Dendritic cell treated with granulocyte-macrophage colony-stimulating factor and Interleukin-4, amounts not matched to agents 40 ng/mL and 50 ng/mL, for 4 days (primary cell): ENCODE results near the gene FZD7.

ENCODE experiments used
- H3K27ac Mint-ChIP-seq: one replicate; pipeline ENCODE4 v1.8.0; 2022; ENCODE audit warnings: mild to moderate bottlenecking, mixed read lengths
- H3K27me3 Mint-ChIP-seq: one replicate; pipeline ENCODE4 v1.8.0; 2022; ENCODE audit warnings: mild to moderate bottlenecking, mixed read lengths
- H3K36me3 Mint-ChIP-seq: one replicate; pipeline ENCODE4 v1.8.0; 2022; ENCODE audit warnings: low read depth, mixed read lengths
- H3K4me1 Mint-ChIP-seq: one replicate; pipeline ENCODE4 v1.8.0; 2022; ENCODE audit warnings: low read depth, mixed read lengths
- H3K4me3 Mint-ChIP-seq: one replicate; pipeline ENCODE4 v1.8.0; 2022; ENCODE audit warnings: mild to moderate bottlenecking, moderate library complexity, mixed read lengths
- H3K9me3 Mint-ChIP-seq: one replicate; pipeline ENCODE4 v1.8.0; 2022; ENCODE audit warnings: mixed read lengths
- intact Hi-C: fragments of 100-400 bp; cut with micrococcal nuclease; formaldehyde crosslinking; loops from one replicate; pipeline ENCODE4 v1.15.0; 2022

The FZD7 gene

GRCh38 chr2:202002381-202002780 is 31.3 kb upstream of the FZD7 start:
- Mint-ChIP-seq H3K9me3 (no peaks in the 10 kb centered on the region), H3K4me1 (no peaks in the 10 kb centered on the region), H3K4me3 (no peak overlapping the region), H3K36me3 (no peaks in the 10 kb centered on the region), H3K27me3 (no peaks in the 10 kb centered on the region), H3K27ac (no peak overlapping the region)
- intact Hi-C loops = no loop called here

- no peak overlapping the region for H3K4me3 Mint-ChIP-seq
- no peaks in the 10 kb centered on the region for H3K9me3 Mint-ChIP-seq
- no peaks in the 10 kb centered on the region for H3K36me3 Mint-ChIP-seq
- intact Hi-C loops = no loop called here
- no peak overlapping the region for H3K27ac Mint-ChIP-seq
- H3K27me3 Mint-ChIP-seq = no peaks in the 10 kb centered on the region
- H3K4me1 Mint-ChIP-seq = no peaks in the 10 kb centered on the region
Observed at GRCh38 chr2:202005272-202005887, 28.3 kb upstream of the FZD7 start.

- Mint-ChIP-seq H3K4me1 (no peaks in the 10 kb centered on the region), H3K4me3 (no peak overlapping the region), H3K9me3 (no peaks in the 10 kb centered on the region), H3K27ac (no peak overlapping the region), H3K27me3 (peaks cover 2% of the 10 kb centered on the region), H3K36me3 (no peaks in the 10 kb centered on the region)
- intact Hi-C loops = no loop called here
Observed at GRCh38 chr2:202006301-202006700, 27.4 kb upstream of the FZD7 start.

- H3K4me3 Mint-ChIP-seq = no peak overlapping the region
- no peak overlapping the region for H3K27ac Mint-ChIP-seq
- no peaks in the 10 kb centered on the region for H3K36me3 Mint-ChIP-seq
- intact Hi-C loops = no loop called here
- H3K9me3 Mint-ChIP-seq = no peaks in the 10 kb centered on the region
- H3K4me1 Mint-ChIP-seq = no peaks in the 10 kb centered on the region
- peaks cover 5% of the 10 kb centered on the region for H3K27me3 Mint-ChIP-seq
Observed at GRCh38 chr2:202007015-202007982, 26.4 kb upstream of the FZD7 start.

- Mint-ChIP-seq H3K36me3 (no peaks in the 10 kb centered on the region), H3K27me3 (peaks cover 5% of the 10 kb centered on the region), H3K27ac (no peak overlapping the region), H3K4me3 (no peak overlapping the region), H3K4me1 (no peaks in the 10 kb centered on the region), H3K9me3 (no peaks in the 10 kb centered on the region)
- intact Hi-C loops = no loop called here
Observed at GRCh38 chr2:202007983-202008354, 25.7 kb upstream of the FZD7 start.

- Mint-ChIP-seq H3K9me3 (no peaks in the 10 kb centered on the region), H3K27me3 (peaks cover 5% of the 10 kb centered on the region), H3K4me1 (no peaks in the 10 kb centered on the region), H3K4me3 (no peak overlapping the region), H3K36me3 (no peaks in the 10 kb centered on the region), H3K27ac (no peak overlapping the region)
- intact Hi-C loops = no loop called here
Observed at GRCh38 chr2:202009019-202009481, 24.6 kb upstream of the FZD7 start.

GRCh38 chr2:202009581-202009980 is 24.1 kb upstream of the FZD7 start:
- intact Hi-C loops = no loop called here
- no peak overlapping the region for H3K4me3 Mint-ChIP-seq
- H3K27ac Mint-ChIP-seq = no peak overlapping the region
- peaks cover 5% of the 10 kb centered on the region for H3K27me3 Mint-ChIP-seq
- no peaks in the 10 kb centered on the region for H3K36me3 Mint-ChIP-seq
- no peaks in the 10 kb centered on the region for H3K4me1 Mint-ChIP-seq
- H3K9me3 Mint-ChIP-seq = no peaks in the 10 kb centered on the region

GRCh38 chr2:202014318-202014717 is 19.3 kb upstream of the FZD7 start:
- H3K4me1 Mint-ChIP-seq = no peaks in the 10 kb centered on the region
- no peaks in the 10 kb centered on the region for H3K9me3 Mint-ChIP-seq
- H3K27ac Mint-ChIP-seq = no peak overlapping the region
- no peaks in the 10 kb centered on the region for H3K36me3 Mint-ChIP-seq
- H3K27me3 Mint-ChIP-seq = peaks cover 8% of the 10 kb centered on the region
- H3K4me3 Mint-ChIP-seq = no peak overlapping the region
- intact Hi-C loops = no loop called here

- Mint-ChIP-seq H3K4me1 (no peaks in the 10 kb centered on the region), H3K36me3 (no peaks in the 10 kb centered on the region), H3K27me3 (peaks cover 8% of the 10 kb centered on the region), H3K9me3 (no peaks in the 10 kb centered on the region), H3K27ac (no peak overlapping the region), H3K4me3 (no peak overlapping the region)
- intact Hi-C loops = no loop called here
Observed at GRCh38 chr2:202014759-202015211, 18.9 kb upstream of the FZD7 start.

GRCh38 chr2:202015471-202015870 is 18.2 kb upstream of the FZD7 start:
- H3K4me3 Mint-ChIP-seq = no peak overlapping the region
- H3K36me3 Mint-ChIP-seq = no peaks in the 10 kb centered on the region
- H3K9me3 Mint-ChIP-seq = no peaks in the 10 kb centered on the region
- intact Hi-C loops = no loop called here
- no peak overlapping the region for H3K27ac Mint-ChIP-seq
- peaks cover 8% of the 10 kb centered on the region for H3K27me3 Mint-ChIP-seq
- H3K4me1 Mint-ChIP-seq = no peaks in the 10 kb centered on the region

- intact Hi-C loops = no loop called here
- H3K36me3 Mint-ChIP-seq = no peaks in the 10 kb centered on the region
- no peaks in the 10 kb centered on the region for H3K4me1 Mint-ChIP-seq
- H3K4me3 Mint-ChIP-seq = no peak overlapping the region
- H3K27ac Mint-ChIP-seq = no peak overlapping the region
- no peaks in the 10 kb centered on the region for H3K9me3 Mint-ChIP-seq
- H3K27me3 Mint-ChIP-seq = peaks cover 6% of the 10 kb centered on the region
Observed at GRCh38 chr2:202016579-202017227, 17.0 kb upstream of the FZD7 start.

- Mint-ChIP-seq H3K36me3 (no peaks in the 10 kb centered on the region), H3K4me1 (no peaks in the 10 kb centered on the region), H3K4me3 (no peak overlapping the region), H3K9me3 (no peaks in the 10 kb centered on the region), H3K27ac (no peak overlapping the region), H3K27me3 (peaks cover 3% of the 10 kb centered on the region)
- intact Hi-C loops = no loop called here
Observed at GRCh38 chr2:202017940-202018339, 15.7 kb upstream of the FZD7 start.

- Mint-ChIP-seq H3K4me1 (no peaks in the 10 kb centered on the region), H3K9me3 (no peaks in the 10 kb centered on the region), H3K4me3 (no peak overlapping the region), H3K27ac (no peak overlapping the region), H3K27me3 (peaks cover 3% of the 10 kb centered on the region), H3K36me3 (no peaks in the 10 kb centered on the region)
- intact Hi-C loops = no loop called here
Observed at GRCh38 chr2:202018950-202019349, 14.7 kb upstream of the FZD7 start.
